Sigmoid colon (tissue), 7 donors: ENCODE measurements around the gene PPP1R16B. TPM values are rescaled to one million over a fixed set of nuclear protein-coding genes. Genes with fewer than 3 reads are reported as not detected.
"Not testable (repeated sequence)": the region's sequence is repeated elsewhere in the genome, so short reads cannot be mapped to it uniquely, and the experiment has no call there.

Source experiments
- DNase-seq: peaks from one replicate; pipeline ENCODE4 v3.0.0-alpha.2; 2019
- H3K27ac ChIP-seq, 4 donors: fragments of 200-600 bp; sonication (generic); one replicate each; pipeline ENCODE4 v1.5.1; 2016 to 2019; ENCODE audit warnings: mild to moderate bottlenecking in 1 of 4
- H3K27me3 ChIP-seq, 3 donors: fragments of 200-600 bp; sonication (generic); one replicate each; pipeline ENCODE4 v1.5.1; 2019; ENCODE audit warnings: mild to moderate bottlenecking in 1 of 3
- H3K36me3 ChIP-seq, 4 donors: fragments of 200-600 bp; sonication (generic); one replicate each; pipeline ENCODE4 v1.5.1; 2016 to 2019
- H3K4me1 ChIP-seq, 4 donors: fragments of 200-600 bp; sonication (generic); one replicate each; pipeline ENCODE4 v1.5.1; 2017 to 2019
- H3K4me3 ChIP-seq, 4 donors: fragments of 200-600 bp; sonication (generic); one replicate each; pipeline ENCODE4 v1.5.1; 2017 to 2019; ENCODE audit warnings: mild to moderate bottlenecking in 2 of 4, moderate library complexity in 1 of 4
- H3K9me3 ChIP-seq, 4 donors: fragments of 200-600 bp in 3 of 4; sonication (generic) in 3 of 4; one replicate each; pipeline versions ENCODE4 v1.5.1 to v1.6.1; 2013 to 2019
- EP300 ChIP-seq, 4 donors: sonication (generic); formaldehyde crosslinking; IDR thresholded peaks; one replicate each; pipeline ENCODE4 v1.6.1; 2017; ENCODE audit warnings: antibody characterized with exemption in 4 of 4
- POLR2A ChIP-seq, 2 donors: fragments of 450-650 bp; IDR thresholded peaks; one replicate each; pipeline ENCODE4 v1.6.1; 2016; ENCODE audit warnings: antibody characterized with exemption in 2 of 2, mild to moderate bottlenecking in 2 of 2, moderate library complexity in 2 of 2
- POLR2AphosphoS5 ChIP-seq, 4 donors: sonication (generic); formaldehyde crosslinking; IDR thresholded peaks; one replicate each; pipeline ENCODE4 v1.6.1; 2017; ENCODE audit warnings: antibody characterized with exemption in 4 of 4
- whole genome bisulfite sequencing, 2 donors: extraction: QIAGEN DNeasy Blood & Tissue Kit; methylation state at CpG; one replicate each; pipeline ENCODE4 v1.1.7; 2013; 5-methylcytosine and 5-hydroxymethylcytosine counted together
- intact Hi-C: fragments of 100-400 bp; cut with DNase I; formaldehyde crosslinking; loops from one replicate; pipeline ENCODE4 v1.15.1; 2023
- polyA plus RNA-seq, 3 donors: library from polyadenylated mRNA; stranded (reverse); fragments of 200-250 nt; gene quantifications; one replicate each; pipeline ENCODE4 v1.2.3, GENCODE V29; 2013
- total RNA-seq, 4 donors: library from RNA; depleted of rRNA; stranded (reverse); fragments of >200 nt; gene quantifications; one replicate each; pipeline ENCODE4 v1.1.0, GENCODE V29; 2016
- TF ChIP-seq, protein P1 (sequence below), 4 experiments: fragments of 450-650 bp in 3 of 4; fragments of 200-600 bp in 1 of 4; IDR thresholded peaks; one replicate each; pipeline ENCODE4 v1.5.1; 2016 to 2019; ENCODE audit warnings: antibody characterized with exemption in 4 of 4, mild to moderate bottlenecking in 3 of 4, moderate library complexity in 2 of 4
- donor health status: healthy with polysubstance abuse.
- donor health status: Bipolar disorder and iron deficiency.
- donor health status: healthy.

Gene PPP1R16B
- total and polyA plus RNA-seq, 7 donors, result 0.92 to 21.7 (median 3.6) TPM

DNA sequence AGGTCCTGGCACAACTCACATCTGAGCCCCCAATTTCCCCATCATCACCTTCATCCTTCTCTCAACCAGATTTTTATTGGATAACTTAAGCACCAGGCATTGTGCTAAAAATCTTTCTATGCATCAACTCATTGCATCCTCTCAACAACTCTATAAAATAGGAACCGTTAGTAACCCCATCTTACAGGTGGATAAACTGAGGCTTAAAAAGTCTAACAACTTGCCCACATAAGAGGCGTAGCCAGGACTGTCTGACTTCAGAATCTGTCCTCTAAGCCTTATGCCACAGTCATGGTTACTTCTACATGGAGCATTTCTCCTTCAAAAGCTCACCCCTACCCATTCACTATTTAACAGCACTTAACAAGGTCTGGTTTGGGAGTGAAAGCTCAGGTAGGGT is 51.1 kb downstream of the PPP1R16B start:
- TF ChIP-seq, protein P1, sequence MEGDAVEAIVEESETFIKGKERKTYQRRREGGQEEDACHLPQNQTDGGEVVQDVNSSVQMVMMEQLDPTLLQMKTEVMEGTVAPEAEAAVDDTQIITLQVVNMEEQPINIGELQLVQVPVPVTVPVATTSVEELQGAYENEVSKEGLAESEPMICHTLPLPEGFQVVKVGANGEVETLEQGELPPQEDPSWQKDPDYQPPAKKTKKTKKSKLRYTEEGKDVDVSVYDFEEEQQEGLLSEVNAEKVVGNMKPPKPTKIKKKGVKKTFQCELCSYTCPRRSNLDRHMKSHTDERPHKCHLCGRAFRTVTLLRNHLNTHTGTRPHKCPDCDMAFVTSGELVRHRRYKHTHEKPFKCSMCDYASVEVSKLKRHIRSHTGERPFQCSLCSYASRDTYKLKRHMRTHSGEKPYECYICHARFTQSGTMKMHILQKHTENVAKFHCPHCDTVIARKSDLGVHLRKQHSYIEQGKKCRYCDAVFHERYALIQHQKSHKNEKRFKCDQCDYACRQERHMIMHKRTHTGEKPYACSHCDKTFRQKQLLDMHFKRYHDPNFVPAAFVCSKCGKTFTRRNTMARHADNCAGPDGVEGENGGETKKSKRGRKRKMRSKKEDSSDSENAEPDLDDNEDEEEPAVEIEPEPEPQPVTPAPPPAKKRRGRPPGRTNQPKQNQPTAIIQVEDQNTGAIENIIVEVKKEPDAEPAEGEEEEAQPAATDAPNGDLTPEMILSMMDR (IDR thresholded peaks at IDR 0.05), result no peak
- TF ChIP-seq POLR2AphosphoS5 (IDR thresholded peaks at IDR 0.05), result no peak
- TF ChIP-seq EP300 (IDR thresholded peaks at IDR 0.05), result no peak
- no peak for TF ChIP-seq POLR2A (IDR thresholded peaks at IDR 0.05)
- intact Hi-C loops, result no loop called here
- Histone ChIP-seq H3K4me1 (no peaks in the 10 kb centered on the region), H3K36me3 (no peaks in the 10 kb centered on the region), H3K9me3 (no peaks in the 10 kb centered on the region), H3K27ac (no peak overlapping the region), H3K4me3 (no peak overlapping the region), H3K27me3 (no peaks in the 10 kb centered on the region)
- WGBS, 2 donors, result 87 to 92% methylated on average over 2 of the region's 2 CpGs
- DNase-seq, result no peak

DNA sequence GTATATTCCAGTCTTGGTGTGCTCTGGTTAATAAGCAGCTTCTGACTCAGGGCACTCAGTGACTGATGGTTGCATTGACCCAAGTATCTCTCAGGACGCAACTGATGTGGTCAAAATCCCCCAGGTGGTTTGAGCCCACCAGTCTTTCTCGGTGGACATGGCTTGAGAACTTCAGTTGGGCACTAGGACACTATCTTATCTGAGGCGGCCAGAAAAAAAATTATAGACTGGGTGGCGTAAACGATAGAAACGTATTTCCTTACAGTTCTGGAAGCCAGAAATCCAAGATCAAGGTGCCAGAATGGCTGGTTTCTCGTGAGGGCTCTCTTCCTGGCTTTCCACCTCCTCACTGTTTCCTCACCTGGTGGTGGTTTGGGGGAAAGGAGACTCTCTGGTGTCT is 52.2 kb downstream of the PPP1R16B start:
- WGBS, 2 donors, result 78 to 89% methylated on average over 7 of the region's 7 CpGs

DNA sequence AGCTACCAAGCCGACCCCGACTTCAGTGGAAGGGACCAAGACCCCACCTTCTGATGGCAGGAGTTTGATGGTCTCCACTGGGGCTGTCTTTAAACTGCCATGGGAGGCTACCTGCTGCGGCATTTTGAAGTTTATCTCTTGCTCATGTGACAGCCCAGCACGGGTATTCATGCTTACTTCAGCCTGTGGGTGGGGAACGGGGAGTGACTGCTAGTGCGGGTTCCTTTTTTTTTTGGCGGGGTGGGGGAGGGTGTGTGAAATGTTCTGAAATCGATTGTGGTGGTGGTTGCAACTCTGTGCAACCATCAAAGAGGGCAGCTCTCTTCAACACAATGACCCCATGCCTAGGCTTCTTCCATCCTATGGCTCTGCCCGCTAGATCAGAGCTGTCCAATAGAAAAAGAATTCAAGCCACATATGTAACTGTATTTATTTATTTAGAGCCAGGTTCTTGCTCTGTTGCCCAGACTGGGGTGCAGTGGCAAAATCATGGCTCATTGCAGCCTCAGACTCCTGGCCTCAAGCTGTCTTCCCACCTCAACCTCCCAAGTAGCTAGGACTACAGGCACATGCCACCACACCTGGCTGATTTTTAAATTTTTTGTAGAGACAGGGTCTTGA is 53.7 kb downstream of the PPP1R16B start:
- Histone ChIP-seq H3K4me1 (no peaks in the 10 kb centered on the region), H3K9me3 (no peaks in the 10 kb centered on the region), H3K4me3 (no peak overlapping the region), H3K36me3 (no peaks in the 10 kb centered on the region), H3K27ac (no peak overlapping the region), H3K27me3 (no peaks in the 10 kb centered on the region)
- DNase-seq, result no peak
- TF ChIP-seq EP300 (IDR thresholded peaks at IDR 0.05) (no peak), POLR2AphosphoS5 (IDR thresholded peaks at IDR 0.05) (no peak), POLR2A (IDR thresholded peaks at IDR 0.05) (no peak)
- TF ChIP-seq, protein P1 (IDR thresholded peaks at IDR 0.05), result no peak
- 46 to 58% methylated on average over 9 of the region's 9 CpGs for WGBS, 2 donors
- intact Hi-C loops, result no loop called here

More for the DNA sequence above, 52.2 kb downstream of the PPP1R16B start:
- intact Hi-C loops, result no loop called here
- TF ChIP-seq POLR2AphosphoS5 (IDR thresholded peaks at IDR 0.05) (no peak), EP300 (IDR thresholded peaks at IDR 0.05) (no peak), POLR2A (IDR thresholded peaks at IDR 0.05) (no peak)
- TF ChIP-seq, protein P1 (IDR thresholded peaks at IDR 0.05), result no peak
- no peaks in the 10 kb centered on the region for H3K4me1 ChIP-seq
- no peak for DNase-seq
- H3K4me3 ChIP-seq, result no peak overlapping the region
- no peaks in the 10 kb centered on the region for H3K9me3 ChIP-seq
- no peak overlapping the region for H3K27ac ChIP-seq
- no peaks in the 10 kb centered on the region for H3K27me3 ChIP-seq
- no peaks in the 10 kb centered on the region for H3K36me3 ChIP-seq

DNA sequence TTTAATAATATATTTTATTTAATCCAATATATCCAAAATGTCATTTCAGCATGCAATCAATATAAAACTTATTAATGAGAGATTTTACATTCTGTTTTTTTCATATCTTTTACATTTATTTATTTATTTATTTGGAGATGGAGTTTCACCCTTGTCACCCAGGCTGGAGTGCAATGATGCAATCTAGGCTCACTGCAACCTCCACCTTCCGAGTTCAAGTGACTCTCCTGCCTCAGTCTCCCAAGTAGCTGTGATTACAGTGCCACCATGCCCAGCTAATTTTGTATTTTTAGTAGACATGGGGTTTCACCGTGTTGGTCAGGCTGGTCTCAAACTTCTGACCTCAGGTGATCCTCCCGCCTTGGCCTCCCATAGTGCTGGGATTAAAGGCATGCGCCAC is 54.4 kb downstream of the PPP1R16B start:
- DNase-seq, H3K27ac ChIP-seq, H3K36me3 ChIP-seq, H3K27me3 ChIP-seq, intact Hi-C loops, H3K4me3 ChIP-seq, H3K9me3 ChIP-seq, H3K4me1 ChIP-seq: not testable (repeated sequence)
- 89 to 92% methylated on average over 4 of the region's 4 CpGs for WGBS, 2 donors

DNA sequence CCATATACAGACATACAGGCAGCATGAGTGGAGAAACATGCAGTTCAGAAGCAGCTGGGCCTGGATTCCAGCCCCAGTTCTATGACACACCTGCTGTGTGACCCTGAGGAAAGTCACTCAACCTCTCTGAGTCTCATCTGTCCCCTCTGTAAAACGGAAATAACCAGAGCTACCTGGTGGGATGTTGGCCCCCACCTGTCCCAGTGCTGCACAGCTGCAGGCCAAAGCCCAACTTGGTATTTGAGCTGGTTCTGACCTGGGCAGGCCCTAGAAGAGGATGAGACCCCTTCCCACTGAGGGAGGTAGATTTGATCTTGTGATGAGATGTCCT is 55.5 kb downstream of the PPP1R16B start:
- intact Hi-C loops, result no loop called here
- 74 to 77% methylated on average over 1 of the region's 1 CpG for WGBS, 2 donors
- TF ChIP-seq POLR2AphosphoS5 (IDR thresholded peaks at IDR 0.05) (no peak), POLR2A (IDR thresholded peaks at IDR 0.05) (no peak), EP300 (IDR thresholded peaks at IDR 0.05) (no peak)
- TF ChIP-seq, protein P1 (IDR thresholded peaks at IDR 0.05), result no peak
- no peak overlapping the region for H3K27ac ChIP-seq
- H3K36me3 ChIP-seq, result no peaks in the 10 kb centered on the region
- H3K4me3 ChIP-seq, result no peak overlapping the region
- H3K9me3 ChIP-seq, result no peaks in the 10 kb centered on the region
- no peaks in the 10 kb centered on the region for H3K4me1 ChIP-seq
- no peaks in the 10 kb centered on the region for H3K27me3 ChIP-seq
- no peak for DNase-seq
